ENCODE measurements around the gene FAM187B. TPM values are rescaled to one million over a fixed set of nuclear protein-coding genes. Genes with fewer than 3 reads are reported as not detected.

The FAM187B gene
- total and polyA plus RNA-seq, 2 of the 4 experiments (the other 2 are of a cell fraction): not detected

GRCh38 chr19:35247526-35248309 is 19.2 kb upstream of the FAM187B start:
- POLR2A ChIA-PET (ENCODE audit: unreplicated experiment): no interaction called here

More at GRCh38 chr19:35247526-35248309, 19.2 kb upstream of the FAM187B start:
- no TSS peak for BruUV-seq (replicated peaks)
- Histone ChIP-seq H3K9me3 (ENCODE audit: control insufficient read depth, insufficient read depth, low read length) (no peaks in the 10 kb centered on the region), H3K9ac (ENCODE audit: low read depth, low read length) (no peak overlapping the region), H3K27ac (ENCODE audit: insufficient read depth, low read length) (no peak overlapping the region), H2BK15ac (ENCODE audit: low read depth, low read length) (no peak overlapping the region), H2BK5ac (ENCODE audit: low read depth, low read length, poor library complexity, severe bottlenecking) (no peak overlapping the region), H2AFZ (replicated peaks; ENCODE audit: low read length, poor library complexity) (peak overlapping the region; percentile 32), H2BK20ac (ENCODE audit: low read depth, low read length) (no peak overlapping the region), H3K4me3 (ENCODE audit: insufficient read depth, low read depth, low read length) (no peak overlapping the region), H2AK9ac (replicated peaks; ENCODE audit: low read depth, low read length, poor library complexity) (no peak overlapping the region), H3K4me1 (ENCODE audit: control insufficient read depth, insufficient read depth, low read length) (no peaks in the 10 kb centered on the region), H4K20me1 (ENCODE audit: insufficient read depth, low read length) (no peaks in the 10 kb centered on the region), H2AK5ac (ENCODE audit: low read depth, low read length) (no peak overlapping the region), H4K91ac (ENCODE audit: insufficient read depth, low read depth, low read length) (no peak overlapping the region), H3K18ac (ENCODE audit: low read depth, low read length) (no peak overlapping the region), H2BK120ac (ENCODE audit: low read depth, low read length) (no peak overlapping the region), H4K8ac (ENCODE audit: low read depth in 2 of 2, low read length in 2 of 2) (no peak overlapping the region), H3K27me3 (ENCODE audit: control insufficient read depth, insufficient read depth, low read length) (peaks cover 37% of the 10 kb centered on the region), H3K4ac (ENCODE audit: low read depth, low read length) (no peak overlapping the region), H3K23ac (ENCODE audit: low read depth, low read length) (no peak overlapping the region), H4K5ac (ENCODE audit: low read depth, low read length) (no peak overlapping the region), H3K9me1 (ENCODE audit: insufficient read depth, low read length) (no peaks in the 10 kb centered on the region), H3K79me1 (ENCODE audit: low read depth in 1 of 2, low read length in 2 of 2) (no peaks in the 10 kb centered on the region), H3K14ac (replicated peaks; ENCODE audit: low read depth, low read length) (no peak overlapping the region), H3K56ac (ENCODE audit: extremely low read depth, insufficient read depth, low read length) (no peak overlapping the region), H3K36me3 (ENCODE audit: control insufficient read depth, insufficient read depth, low read length) (no peaks in the 10 kb centered on the region), H3K4me2 (ENCODE audit: low read depth, low read length) (no peak overlapping the region)
- TF ChIP-seq SMC3 (IDR thresholded peaks at IDR 0.05; ENCODE audit: low read depth, low read length): no peak
- no peak for TF ChIP-seq FOS (IDR thresholded peaks at IDR 0.05; ENCODE audit: low read depth, low read length)
- no peak for TF ChIP-seq BHLHE40 (IDR thresholded peaks at IDR 0.05; ENCODE audit: low read depth, low read length)
- TF ChIP-seq POLR2A (IDR thresholded peaks at IDR 0.05; ENCODE audit: low read depth, low read length): no peak
- no peak for TF ChIP-seq RFX5 (IDR thresholded peaks at IDR 0.05; ENCODE audit: low read depth, low read length)
- 0% methylated on average over 10 of the region's 42 CpGs; no CpG with 5 or more reads in 1 of the 2 experiments for WGBS, 2 experiments (ENCODE audit: extremely low coverage in 2 of 2, insufficient read length in 1 of 2)
- DNase-seq: no peak
- intact Hi-C loops (cut with micrococcal nuclease): no loop called here
- in situ Hi-C loops (cut with MboI; ENCODE audit: low sequenced_read_pairs): no loop called here
- CTCF ChIA-PET: no interaction called here
- no peak for ATAC-seq (ENCODE audit: low read depth)
- dilution Hi-C loops (cut with HindIII; ENCODE audit: low sequenced_read_pairs, unreplicated experiment): no loop called here
